GM13976 (cell line): ENCODE results near the gene ASF1B.
A peak's percentile ranks its signal among the peaks of the same experiment; 100 is the strongest.

Experiments used
- DNase-seq: peaks from one replicate; pipeline ENCODE4 v3.0.0; 2012; ENCODE audit warnings: low spot score
- CTCF ChIP-seq: IDR thresholded peaks from 2 replicates; pipeline ENCODE4 v1.5.1; 2012; ENCODE audit warnings: borderline replicate concordance, mild to moderate bottlenecking; ENCODE audit not compliant: insufficient read depth; ENCODE audit errors: extremely low read depth, missing control alignments, control extremely low read depth
- in situ Hi-C: fragments of 300-500 bp; cut with MboI; formaldehyde crosslinking; loops from one replicate; pipeline ENCODE4 v1.12.0; 2022; ENCODE audit warnings: low sequenced_read_pairs, mixed read lengths, inconsistent platforms; ENCODE audit not compliant: unreplicated experiment

The ASF1B gene

DNA sequence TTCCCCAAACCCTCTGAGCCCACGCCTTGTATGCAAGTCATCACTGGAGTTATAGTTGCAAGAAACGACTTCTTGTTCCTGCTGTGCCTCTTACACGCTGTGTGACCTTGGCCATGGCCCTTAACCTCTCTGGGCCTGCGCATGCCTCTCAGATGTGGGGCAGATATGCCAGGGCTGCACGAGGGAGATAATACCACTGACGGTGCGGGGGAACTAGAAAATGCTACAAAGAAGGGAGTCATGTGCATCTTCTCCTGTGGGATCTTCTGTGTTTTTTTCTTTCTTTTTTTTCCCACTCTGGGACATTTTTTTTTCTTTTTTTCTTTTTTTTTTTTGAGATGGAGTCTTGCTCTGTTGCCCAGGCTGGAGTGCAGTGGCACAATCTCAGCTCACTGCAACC is 41.5 kb downstream of the ASF1B start:
- no peak for DNase-seq
- no peak for TF ChIP-seq CTCF
- in situ Hi-C loops: no loop called here

- in situ Hi-C loops: no loop called here
- no peak for TF ChIP-seq CTCF
- DNase-seq: no peak
Observed at GRCh38 chr19:14093117-14093823, 43.1 kb downstream of the ASF1B start.

DNA sequence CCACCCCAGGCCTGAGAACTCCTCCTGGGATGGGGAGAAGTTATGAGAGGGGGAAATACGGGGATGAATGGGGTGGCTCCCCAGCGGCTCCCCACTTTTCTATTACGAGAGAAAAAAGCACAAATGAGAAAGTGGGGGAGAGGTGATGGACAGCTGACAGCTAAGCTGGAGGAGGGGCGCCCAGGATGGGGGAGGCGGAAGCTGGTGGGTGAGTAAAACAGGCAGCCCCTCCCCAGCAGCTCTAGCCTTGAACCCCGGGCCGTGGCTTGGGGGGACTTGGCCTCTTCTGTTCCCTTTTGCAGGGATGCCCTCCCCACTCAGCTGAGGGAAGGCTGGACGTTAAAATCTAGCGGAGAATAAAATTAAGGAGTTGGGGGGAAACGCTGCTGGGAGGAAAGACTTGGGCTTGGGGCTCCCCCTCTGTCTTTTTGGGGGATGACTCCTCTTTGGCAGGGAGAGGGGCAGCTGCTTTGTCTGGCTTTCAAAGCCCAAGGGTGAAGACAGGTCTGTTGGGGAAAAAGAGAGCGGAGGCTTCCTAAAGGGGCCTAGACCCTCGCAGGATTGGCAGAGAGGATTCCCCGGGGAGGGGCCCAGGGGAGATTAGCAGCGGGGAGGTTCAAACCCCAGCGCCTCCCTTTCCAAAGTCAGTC is 44.5 kb downstream of the ASF1B start:
- TF ChIP-seq CTCF: no peak
- peak; percentile 79 for DNase-seq
- in situ Hi-C loops: no loop called here

DNA sequence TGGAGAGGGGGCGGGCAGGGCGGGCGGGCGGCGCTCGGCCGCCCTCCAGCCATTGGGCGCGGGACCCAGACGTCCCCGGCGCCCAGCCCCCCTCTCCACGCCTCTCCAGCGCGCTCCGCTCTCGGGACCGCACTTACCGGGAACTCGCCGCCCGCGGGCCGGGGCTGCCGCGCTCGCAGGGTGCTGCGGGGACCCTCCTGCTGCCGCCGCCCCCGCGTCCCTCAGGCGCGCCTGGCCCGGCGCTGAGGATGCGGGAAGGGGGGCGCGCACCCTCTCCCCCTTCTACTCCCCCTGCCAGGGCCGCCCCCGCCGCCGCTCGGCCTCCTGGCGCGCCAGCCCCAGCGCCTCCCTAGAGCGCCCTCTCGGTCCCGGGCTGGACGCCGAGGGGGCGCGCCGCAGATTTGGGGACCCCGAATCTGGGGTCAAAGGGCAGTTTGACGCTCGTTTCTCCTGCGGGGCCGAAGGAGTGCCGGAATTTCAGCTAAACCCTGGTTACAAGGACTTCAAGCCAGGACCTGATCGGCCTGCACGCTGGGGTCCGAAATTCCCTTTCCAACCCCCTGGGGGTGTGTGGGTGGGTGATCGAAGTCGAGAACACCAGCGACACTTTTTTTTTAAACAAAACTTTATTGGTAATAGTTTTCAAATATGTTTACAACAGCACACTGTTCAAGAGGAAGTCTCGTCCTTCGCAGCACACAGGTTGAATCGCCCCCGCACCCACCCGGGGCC is 45.1 kb downstream of the ASF1B start:
- TF ChIP-seq CTCF: peak; percentile 22

DNA sequence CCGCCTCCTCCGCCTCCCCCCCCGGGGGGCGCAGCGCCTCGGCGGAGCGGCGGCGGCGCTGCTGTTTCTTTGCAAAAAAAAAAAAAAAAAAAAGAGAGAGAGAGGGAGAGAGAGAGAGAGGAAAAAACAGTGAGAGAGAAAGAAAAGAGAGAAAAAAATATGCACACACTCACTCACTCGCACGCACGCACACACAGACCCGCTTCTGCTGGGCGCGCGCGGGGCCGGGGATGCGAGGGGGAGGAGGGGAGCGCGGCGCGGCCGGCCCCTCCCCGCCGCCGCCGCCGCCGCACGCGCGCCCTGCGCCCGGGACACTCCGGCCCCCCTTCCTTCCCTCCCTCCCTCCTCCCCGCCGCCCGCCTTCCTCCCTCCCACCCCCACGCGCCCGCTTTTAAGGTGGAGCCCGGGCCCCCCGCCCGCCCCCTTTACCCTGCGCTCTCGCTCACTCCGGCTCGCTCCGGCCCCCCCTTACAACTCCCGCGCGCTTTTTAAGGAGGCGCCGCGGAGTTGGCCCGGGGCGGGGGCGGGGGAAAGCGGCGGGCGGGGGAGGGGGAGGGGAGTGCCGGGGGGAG is 45.8 kb downstream of the ASF1B start, which contains the start of gene SAMD1:
Gene SAMD1 (minus strand): TSS at position 243 of the 572 bp plus-strand sequence.
- TF ChIP-seq CTCF: no peak
- in situ Hi-C loops: no loop called here
- DNase-seq: peak; percentile 91

More for the DNA sequence above, 45.1 kb downstream of the ASF1B start:
- peak; percentile 94 for DNase-seq
- in situ Hi-C loops: no loop called here
